GM12878 (cell line): ENCODE results near the gene SPATA6. TPM values are rescaled to one million over a fixed set of nuclear protein-coding genes. Genes with fewer than 3 reads are reported as not detected.

ENCODE experiments used
- ATAC-seq: fragments of 200-7000 bp; cut with Tn5 transposase; 3 replicates; pipeline ENCODE4 v1.9.1; 2020; ENCODE audit warnings: mild to moderate bottlenecking, moderate library complexity
- BruUV-seq: library from RNA; stranded (reverse); fragments of 400-500 nt; replicated peaks from 2 replicates; lab custom pipeline; 2021; lab: Mats Ljungman, UMichigan
- CTCF ChIA-PET: fragments of 300-600 bp; sonication (Branson Sonifier 250); formaldehyde crosslinking; extraction: SDS; loops from one replicate; lab custom pipeline; 2021; ENCODE audit warnings: inconsistent platforms; lab: Yijun Ruan, JAX
- POLR2A ChIA-PET: fragments of 350-600 bp; formaldehyde crosslinking; extraction: SDS; loops from one replicate; lab custom pipeline; 2021; ENCODE audit warnings: inconsistent platforms; lab: Charles Lee
- RAD21 ChIA-PET: fragments of 300-600 bp; sonication (Branson Sonifier 250); formaldehyde crosslinking; loops from one replicate; lab custom pipeline; 2023; ENCODE audit warnings: antibody characterized with exemption; ENCODE audit not compliant: unreplicated experiment; lab: Charles Lee
- SMC1A ChIA-PET: fragments of 300-600 bp; sonication (Branson Sonifier 250); formaldehyde crosslinking; loops from one replicate; lab custom pipeline; 2023; ENCODE audit not compliant: unreplicated experiment, uncharacterized antibody; lab: Charles Lee
- DNase-seq: peaks from one replicate; pipeline ENCODE4 v3.0.0-alpha.2; 2011; ENCODE audit warnings: low read depth, low spot score
- FAIRE-seq: peaks from 3 replicates; lab custom pipeline; 2011; peaks lifted over from hg19 to GRCh38; lab: Jason Lieb, UNC
- H2AFZ ChIP-seq: 2 replicates; pipeline ENCODE4 v1.6.0; 2011; ENCODE audit warnings: low read depth, low read length, control low read depth; ENCODE audit not compliant: control insufficient read depth
- H3K27ac ChIP-seq: 2 replicates; pipeline ENCODE4 v1.5.1; 2011; ENCODE audit warnings: control low read depth; ENCODE audit not compliant: control insufficient read depth, insufficient read depth
- H3K27me3 ChIP-seq, 2 experiments: replicated peaks in 1 of 2; 2 replicates each; pipeline versions ENCODE4 v1.6.0 to v1.6.1; 2011; ENCODE audit warnings: low read length in 1 of 2; ENCODE audit not compliant: control insufficient read depth in 2 of 2, insufficient read depth in 2 of 2
- H3K36me3 ChIP-seq, 2 experiments: 2 replicates each; pipeline ENCODE4 v1.5.1; 2011; ENCODE audit warnings: low read length in 1 of 2; ENCODE audit not compliant: control insufficient read depth in 2 of 2, insufficient read depth in 2 of 2
- H3K4me1 ChIP-seq: 2 replicates; pipeline ENCODE4 v1.6.1; 2011; ENCODE audit warnings: mild to moderate bottlenecking, low read length, moderate library complexity, mixed read lengths; ENCODE audit not compliant: control insufficient read depth, insufficient read depth
- H3K4me2 ChIP-seq: 2 replicates; pipeline ENCODE4 v1.6.0; 2011; ENCODE audit warnings: control low read depth; ENCODE audit not compliant: control insufficient read depth, insufficient read depth
- H3K4me3 ChIP-seq: fragments of 200-600 bp; sonication (generic); 2 replicates; pipeline ENCODE4 v1.5.1; 2016
- H3K79me2 ChIP-seq: 2 replicates; pipeline ENCODE4 v1.6.0; 2011; ENCODE audit warnings: low read length; ENCODE audit not compliant: control insufficient read depth, insufficient read depth
- H3K9ac ChIP-seq: 2 replicates; pipeline ENCODE4 v1.8.0; 2011; ENCODE audit warnings: low read length, control low read depth, mixed read lengths; ENCODE audit not compliant: control insufficient read depth, insufficient read depth
- H3K9me3 ChIP-seq: replicated peaks from 3 replicates; pipeline ENCODE4 v1.5.1; 2011; ENCODE audit warnings: mild to moderate bottlenecking, low read length; ENCODE audit not compliant: control insufficient read depth, insufficient read depth
- H4K20me1 ChIP-seq: 2 replicates; pipeline ENCODE4 v1.6.0; 2011; ENCODE audit not compliant: control insufficient read depth, insufficient read depth
- EP300 ChIP-seq, 2 experiments: fragments of 150-350 bp in 1 of 2; IDR thresholded peaks; 2 replicates each; pipeline ENCODE4 v1.6.1; 2011 to 2012; ENCODE audit warnings: low read depth in 2 of 2, low read length in 2 of 2, borderline replicate concordance in 1 of 2, improper control_type of control experiment in 1 of 2, inconsistent platforms in 1 of 2; ENCODE audit not compliant: control insufficient read depth in 1 of 2
- EZH2 ChIP-seq: IDR thresholded peaks from 2 replicates; pipeline ENCODE4 v1.6.1; 2012; ENCODE audit warnings: low read depth, mild to moderate bottlenecking, control low read depth, inconsistent platforms, low read length, borderline replicate concordance; ENCODE audit not compliant: control insufficient read depth
- FOXK2 ChIP-seq: fragments of 450-650 bp; IDR thresholded peaks from 2 replicates; pipeline ENCODE4 v1.6.1; 2017; ENCODE audit warnings: mild to moderate bottlenecking, moderate library complexity
- HDAC6 ChIP-seq: fragments of 200-600 bp; sonication (generic); IDR thresholded peaks from one replicate; pipeline ENCODE4 v1.8.0; 2017; ENCODE audit warnings: antibody characterized with exemption; ENCODE audit not compliant: unreplicated experiment
- IKZF1 ChIP-seq: fragments of 450-650 bp; conservative IDR thresholded peaks from 2 replicates; pipeline ENCODE4 v1.6.1; 2017; ENCODE audit warnings: antibody characterized with exemption, mild to moderate bottlenecking
- NBN ChIP-seq: fragments of 450-650 bp; IDR thresholded peaks from 2 replicates; pipeline ENCODE4 v1.6.1; 2016
- PAX5 ChIP-seq: IDR thresholded peaks from 2 replicates; pipeline ENCODE4 v1.6.1; 2011; ENCODE audit warnings: low read depth, low read length, borderline replicate concordance
- PML ChIP-seq: IDR thresholded peaks from 2 replicates; pipeline ENCODE4 v1.6.1; 2012; ENCODE audit warnings: low read length, inconsistent platforms
- RBBP5 ChIP-seq: fragments of 200-600 bp; sonication (generic); conservative IDR thresholded peaks from 2 replicates; pipeline ENCODE4 v1.6.1; 2016
- SUZ12 ChIP-seq: fragments of 200-600 bp; sonication (generic); IDR thresholded peaks from one replicate; pipeline ENCODE4 v1.6.1; 2018; ENCODE audit warnings: antibody characterized with exemption, mild to moderate bottlenecking; ENCODE audit not compliant: unreplicated experiment
- WGBS: methylation state at CpG from one replicate; pipeline ENCODE4 v1.1.6; 2016; ENCODE audit warnings: low lambda C conversion rate; ENCODE audit not compliant: insufficient replicate concordance, insufficient coverage; ENCODE audit errors: missing lambda C conversion rate; 5-methylcytosine and 5-hydroxymethylcytosine counted together
- in situ Hi-C: fragments of 300-500 bp; cut with MboI; formaldehyde crosslinking; loops from 9 replicates; pipeline ENCODE4 v1.14.3; 2018; ENCODE audit warnings: mixed read lengths
- intact Hi-C: fragments of 100-400 bp; cut with micrococcal nuclease; formaldehyde crosslinking; loops from one replicate; pipeline ENCODE4 v1.14.2; 2022; ENCODE audit not compliant: unreplicated experiment
- polyA plus RNA-seq, 11 experiments: library from polyadenylated mRNA; depleted of rRNA in 4 of 11; unstranded in 6 of 11; stranded (reverse) in 5 of 11; fragments of >200 nt; fragmentation: Nextera tagmentation in 4 of 11; fragmentation: Illumina TruSeq in 1 of 11; extraction: Ambion mirVana in 4 of 11; extraction: Trizol in 1 of 11; gene quantifications; 1 replicate in 1 of 11; 2 replicates in 10 of 11; pipeline versions ENCODE4 v1.2.1 to v1.2.3, GENCODE V29; 2011 to 2016; ENCODE audit warnings: inconsistent platforms in 2 of 11, missing spikeins in 2 of 11, low read depth in 1 of 11
- total RNA-seq, 4 experiments: library from RNA; depleted of rRNA in 3 of 4; stranded (reverse); fragments of >200 nt in 3 of 4; fragmentation: Illumina TruSeq in 1 of 4; extraction: Trizol in 1 of 4; gene quantifications; 2 replicates each; pipeline versions ENCODE4 v1.2.1 to v1.2.3, GENCODE V29; 2013 to 2021
- TF ChIP-seq, protein P1 (sequence below): fragments of 450-650 bp; IDR thresholded peaks from 2 replicates; pipeline ENCODE4 v1.6.1; 2017; ENCODE audit warnings: mild to moderate bottlenecking, moderate library complexity
- TF ChIP-seq, protein P2 (sequence below): IDR thresholded peaks from 2 replicates; pipeline ENCODE4 v1.6.1; 2011; ENCODE audit warnings: low read depth, mild to moderate bottlenecking, low read length, moderate library complexity, borderline replicate concordance; ENCODE audit errors: extremely low read depth

Gene SPATA6
- total and polyA plus RNA-seq, 10 of the 15 experiments (the other 5 are each of a cell fraction or from before 2014, with no cell fraction given): 0.29 TPM; not detected in 9

DNA sequence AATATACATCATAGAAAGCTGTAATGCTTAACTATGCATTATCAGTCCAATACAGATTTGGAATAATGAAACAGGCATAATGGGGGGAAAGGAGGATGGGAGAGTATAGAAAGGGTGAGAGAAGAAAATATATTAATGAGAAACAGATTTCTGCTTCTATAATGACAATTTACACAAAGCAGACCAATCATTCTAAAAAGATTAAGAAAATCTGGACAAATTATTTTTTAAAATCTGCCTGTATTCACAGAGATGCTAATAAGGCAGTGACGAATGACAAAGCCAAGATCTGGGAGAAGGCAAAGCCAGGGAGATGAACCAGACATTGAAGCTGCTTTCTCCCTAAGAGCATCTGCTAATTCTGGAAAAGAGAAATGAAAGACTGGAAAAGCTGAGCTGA lies 50.0 kb downstream of the SPATA6 start:
- 5% methylated on average over 1 of the region's 1 CpG for whole genome bisulfite sequencing
- ATAC-seq (no peak), FAIRE-seq (no peak), DNase-seq (no peak)
- H3K4me1 ChIP-seq: no peaks in the 10 kb centered on the region
- no peaks in the 10 kb centered on the region for H3K27me3 ChIP-seq
- no peak overlapping the region for H2AFZ ChIP-seq
- H3K4me2 ChIP-seq: no peak overlapping the region
- RAD21 ChIA-PET: no interaction called here
- H3K36me3 ChIP-seq: no peaks in the 10 kb centered on the region
- intact Hi-C loops: no loop called here
- H3K9me3 ChIP-seq: no peaks in the 10 kb centered on the region
- CTCF ChIA-PET: interaction anchor here (0.7 kb wide), 1 partner anchor 16 kb away, joined by 3 read pairs; no protein-coding TSS in a partner anchor
- no peaks in the 10 kb centered on the region for H4K20me1 ChIP-seq
- SMC1A ChIA-PET: no interaction called here
- no peak for TF ChIP-seq EP300 (IDR thresholded peaks at IDR 0.05; ENCODE audit: borderline replicate concordance in 1 of 2, control insufficient read depth in 1 of 2, low read depth in 2 of 2, low read length in 2 of 2)
- no peak for TF ChIP-seq FOXK2
- no peak for TF ChIP-seq PAX5
- TF ChIP-seq, protein P1, sequence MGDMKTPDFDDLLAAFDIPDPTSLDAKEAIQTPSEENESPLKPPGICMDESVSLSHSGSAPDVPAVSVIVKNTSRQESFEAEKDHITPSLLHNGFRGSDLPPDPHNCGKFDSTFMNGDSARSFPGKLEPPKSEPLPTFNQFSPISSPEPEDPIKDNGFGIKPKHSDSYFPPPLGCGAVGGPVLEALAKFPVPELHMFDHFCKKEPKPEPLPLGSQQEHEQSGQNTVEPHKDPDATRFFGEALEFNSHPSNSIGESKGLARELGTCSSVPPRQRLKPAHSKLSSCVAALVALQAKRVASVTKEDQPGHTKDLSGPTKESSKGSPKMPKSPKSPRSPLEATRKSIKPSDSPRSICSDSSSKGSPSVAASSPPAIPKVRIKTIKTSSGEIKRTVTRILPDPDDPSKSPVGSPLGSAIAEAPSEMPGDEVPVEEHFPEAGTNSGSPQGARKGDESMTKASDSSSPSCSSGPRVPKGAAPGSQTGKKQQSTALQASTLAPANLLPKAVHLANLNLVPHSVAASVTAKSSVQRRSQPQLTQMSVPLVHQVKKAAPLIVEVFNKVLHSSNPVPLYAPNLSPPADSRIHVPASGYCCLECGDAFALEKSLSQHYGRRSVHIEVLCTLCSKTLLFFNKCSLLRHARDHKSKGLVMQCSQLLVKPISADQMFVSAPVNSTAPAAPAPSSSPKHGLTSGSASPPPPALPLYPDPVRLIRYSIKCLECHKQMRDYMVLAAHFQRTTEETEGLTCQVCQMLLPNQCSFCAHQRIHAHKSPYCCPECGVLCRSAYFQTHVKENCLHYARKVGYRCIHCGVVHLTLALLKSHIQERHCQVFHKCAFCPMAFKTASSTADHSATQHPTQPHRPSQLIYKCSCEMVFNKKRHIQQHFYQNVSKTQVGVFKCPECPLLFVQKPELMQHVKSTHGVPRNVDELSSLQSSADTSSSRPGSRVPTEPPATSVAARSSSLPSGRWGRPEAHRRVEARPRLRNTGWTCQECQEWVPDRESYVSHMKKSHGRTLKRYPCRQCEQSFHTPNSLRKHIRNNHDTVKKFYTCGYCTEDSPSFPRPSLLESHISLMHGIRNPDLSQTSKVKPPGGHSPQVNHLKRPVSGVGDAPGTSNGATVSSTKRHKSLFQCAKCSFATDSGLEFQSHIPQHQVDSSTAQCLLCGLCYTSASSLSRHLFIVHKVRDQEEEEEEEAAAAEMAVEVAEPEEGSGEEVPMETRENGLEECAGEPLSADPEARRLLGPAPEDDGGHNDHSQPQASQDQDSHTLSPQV: no peak
- TF ChIP-seq NBN: no peak
- no peak for TF ChIP-seq HDAC6
- TF ChIP-seq, protein P2, sequence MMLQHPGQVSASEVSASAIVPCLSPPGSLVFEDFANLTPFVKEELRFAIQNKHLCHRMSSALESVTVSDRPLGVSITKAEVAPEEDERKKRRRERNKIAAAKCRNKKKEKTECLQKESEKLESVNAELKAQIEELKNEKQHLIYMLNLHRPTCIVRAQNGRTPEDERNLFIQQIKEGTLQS: no peak
- no peak for TF ChIP-seq SUZ12
- TF ChIP-seq EZH2: no peak
- TF ChIP-seq RBBP5: no peak
- TF ChIP-seq IKZF1: no peak
- no peak for TF ChIP-seq PML
- H3K79me2 ChIP-seq: no peaks in the 10 kb centered on the region
- POLR2A ChIA-PET: no interaction called here
- H3K4me3 ChIP-seq: no peak overlapping the region
- in situ Hi-C loops: no loop called here
- H3K9ac ChIP-seq: no peak overlapping the region
- no peak overlapping the region for H3K27ac ChIP-seq
- BruUV-seq: no TSS peak
